ENCODE data around the gene G3BP2.

G3BP2 gene

DNA sequence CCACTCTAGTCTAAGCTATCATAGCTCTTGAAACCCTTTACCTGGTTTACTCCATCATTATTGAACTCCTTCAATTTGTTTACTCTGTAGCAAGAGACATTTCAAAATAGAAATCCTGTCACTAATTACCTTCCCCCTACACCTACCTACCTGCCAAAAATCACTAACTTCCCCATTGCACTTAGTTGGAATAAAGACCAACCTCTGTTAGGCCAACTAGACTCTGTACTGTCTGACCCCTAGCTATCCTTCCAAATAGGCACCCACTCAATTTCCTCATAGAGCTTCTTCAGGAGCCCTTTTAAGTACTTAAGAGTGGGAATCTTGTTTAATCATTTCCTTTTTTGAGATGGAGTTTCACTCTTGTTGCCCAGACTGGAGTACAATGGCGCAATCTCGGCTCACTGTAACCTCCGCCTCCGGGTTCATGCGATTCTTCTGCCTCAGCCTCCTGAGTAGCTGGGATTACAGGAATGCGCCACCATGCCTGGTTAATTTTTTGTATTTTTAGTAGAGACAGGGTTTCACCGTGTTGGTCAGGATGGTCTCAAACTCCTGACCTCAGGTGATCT, 34.0 kb downstream of the G3BP2 start:
- no peaks in the 10 kb centered on the region for H3K9me2 ChIP-seq (replicated peaks; ENCODE audit: low read depth, low read length)
- H3K4me1 ChIP-seq (ENCODE audit: insufficient read depth, low read length, poor library complexity, severe bottlenecking), result no peaks in the 10 kb centered on the region
- H3K36me3 ChIP-seq (ENCODE audit: insufficient read depth, low read length), result peaks cover 28% of the 10 kb centered on the region; the same call in 1 of the 2 replicates
- no peaks in the 10 kb centered on the region for H3F3A ChIP-seq (ENCODE audit: low read depth)
- H3K27me3 ChIP-seq (ENCODE audit: insufficient read depth, low read length, poor library complexity, severe bottlenecking), result no peaks in the 10 kb centered on the region
- no peak overlapping the region for H3K9ac ChIP-seq (ENCODE audit: low read depth, low read length, poor library complexity, severe bottlenecking)
- TF ChIP-seq, protein P1, sequence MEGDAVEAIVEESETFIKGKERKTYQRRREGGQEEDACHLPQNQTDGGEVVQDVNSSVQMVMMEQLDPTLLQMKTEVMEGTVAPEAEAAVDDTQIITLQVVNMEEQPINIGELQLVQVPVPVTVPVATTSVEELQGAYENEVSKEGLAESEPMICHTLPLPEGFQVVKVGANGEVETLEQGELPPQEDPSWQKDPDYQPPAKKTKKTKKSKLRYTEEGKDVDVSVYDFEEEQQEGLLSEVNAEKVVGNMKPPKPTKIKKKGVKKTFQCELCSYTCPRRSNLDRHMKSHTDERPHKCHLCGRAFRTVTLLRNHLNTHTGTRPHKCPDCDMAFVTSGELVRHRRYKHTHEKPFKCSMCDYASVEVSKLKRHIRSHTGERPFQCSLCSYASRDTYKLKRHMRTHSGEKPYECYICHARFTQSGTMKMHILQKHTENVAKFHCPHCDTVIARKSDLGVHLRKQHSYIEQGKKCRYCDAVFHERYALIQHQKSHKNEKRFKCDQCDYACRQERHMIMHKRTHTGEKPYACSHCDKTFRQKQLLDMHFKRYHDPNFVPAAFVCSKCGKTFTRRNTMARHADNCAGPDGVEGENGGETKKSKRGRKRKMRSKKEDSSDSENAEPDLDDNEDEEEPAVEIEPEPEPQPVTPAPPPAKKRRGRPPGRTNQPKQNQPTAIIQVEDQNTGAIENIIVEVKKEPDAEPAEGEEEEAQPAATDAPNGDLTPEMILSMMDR (conservative IDR thresholded peaks at IDR 0.05; ENCODE audit: low read length), result no peak
- TF ChIP-seq EZH2phosphoT487 (IDR thresholded peaks at IDR 0.05; ENCODE audit: borderline replicate concordance), result no peak
- H2AFZ ChIP-seq (ENCODE audit: low read length), result no peak overlapping the region
- H3K4me2 ChIP-seq (ENCODE audit: low read depth, low read length, poor library complexity, severe bottlenecking), result no peak overlapping the region
- no peak overlapping the region for H3K4me3 ChIP-seq (ENCODE audit: low read length, poor library complexity, severe bottlenecking)
- H4K20me1 ChIP-seq (ENCODE audit: insufficient read depth, low read length, poor library complexity, severe bottlenecking), result peaks cover 5% of the 10 kb centered on the region
- no peaks in the 10 kb centered on the region for H3K9me3 ChIP-seq (ENCODE audit: insufficient read depth, low read depth, low read length)
- H3K79me2 ChIP-seq (ENCODE audit: insufficient read depth, low read length), result no peaks in the 10 kb centered on the region

DNA sequence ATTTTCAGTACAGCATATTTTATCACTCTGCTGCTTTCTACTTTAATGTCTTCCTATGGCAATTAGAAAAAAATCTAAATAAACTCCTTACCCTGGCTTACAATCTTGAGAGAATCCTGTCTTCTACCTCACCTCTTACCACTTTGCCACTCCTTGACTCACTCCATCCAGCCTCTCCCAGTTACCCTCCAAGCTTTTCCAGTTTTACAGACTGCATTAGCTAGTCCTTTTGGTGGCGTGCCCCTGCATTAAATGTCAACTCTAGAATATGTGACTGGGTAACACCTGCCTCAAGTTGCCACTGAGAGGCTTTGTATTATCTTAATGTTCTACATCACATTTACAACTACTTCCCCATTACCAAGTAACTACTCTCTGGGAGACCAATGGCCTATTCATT, 35.4 kb downstream of the G3BP2 start:
- Histone ChIP-seq H3K9me2 (replicated peaks; ENCODE audit: low read depth, low read length) (no peaks in the 10 kb centered on the region), H4K20me1 (ENCODE audit: insufficient read depth, low read length, poor library complexity, severe bottlenecking) (no peaks in the 10 kb centered on the region), H2AFZ (ENCODE audit: low read length) (no peak overlapping the region), H3K79me2 (ENCODE audit: insufficient read depth, low read length) (no peaks in the 10 kb centered on the region), H3F3A (ENCODE audit: low read depth) (no peaks in the 10 kb centered on the region), H3K9me3 (ENCODE audit: insufficient read depth, low read depth, low read length) (no peaks in the 10 kb centered on the region), H3K9ac (ENCODE audit: low read depth, low read length, poor library complexity, severe bottlenecking) (no peak overlapping the region), H3K4me2 (ENCODE audit: low read depth, low read length, poor library complexity, severe bottlenecking) (no peak overlapping the region), H3K36me3 (ENCODE audit: insufficient read depth, low read length) (peaks cover 15% of the 10 kb centered on the region; the same call in 1 of the 2 replicates), H3K4me3 (ENCODE audit: low read length, poor library complexity, severe bottlenecking) (no peak overlapping the region), H3K27me3 (ENCODE audit: insufficient read depth, low read length, poor library complexity, severe bottlenecking) (no peaks in the 10 kb centered on the region), H3K4me1 (ENCODE audit: insufficient read depth, low read length, poor library complexity, severe bottlenecking) (no peaks in the 10 kb centered on the region)
- TF ChIP-seq, protein P1 (conservative IDR thresholded peaks at IDR 0.05; ENCODE audit: low read length), result no peak
- no peak for TF ChIP-seq EZH2phosphoT487 (IDR thresholded peaks at IDR 0.05; ENCODE audit: borderline replicate concordance)

DNA sequence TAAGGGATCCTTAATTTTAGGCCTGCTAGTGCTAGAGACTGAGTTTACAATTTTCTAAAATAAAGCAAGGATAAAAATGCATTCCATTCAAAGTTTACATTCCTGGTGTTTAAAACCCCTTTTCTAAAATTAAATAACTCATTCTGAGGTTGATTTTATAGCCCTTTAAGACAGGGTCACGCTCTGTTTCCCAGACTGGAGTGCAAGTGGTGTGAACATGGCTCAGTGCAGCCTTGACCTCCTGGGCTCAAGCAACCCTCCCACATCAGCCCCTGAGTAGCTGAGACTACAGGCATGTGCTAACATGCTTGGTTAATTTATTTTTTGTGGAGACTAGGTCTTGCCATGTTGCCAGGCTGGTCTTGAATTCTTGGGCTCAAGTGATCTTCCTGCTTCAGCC, 36.0 kb downstream of the G3BP2 start:
- Histone ChIP-seq H3K9ac (ENCODE audit: low read depth, low read length, poor library complexity, severe bottlenecking) (no peak overlapping the region), H3K4me1 (ENCODE audit: insufficient read depth, low read length, poor library complexity, severe bottlenecking) (no peaks in the 10 kb centered on the region), H4K20me1 (ENCODE audit: insufficient read depth, low read length, poor library complexity, severe bottlenecking) (no peaks in the 10 kb centered on the region), H3K4me2 (ENCODE audit: low read depth, low read length, poor library complexity, severe bottlenecking) (no peak overlapping the region), H3K27me3 (ENCODE audit: insufficient read depth, low read length, poor library complexity, severe bottlenecking) (no peaks in the 10 kb centered on the region), H3K79me2 (ENCODE audit: insufficient read depth, low read length) (no peaks in the 10 kb centered on the region), H3K9me2 (replicated peaks; ENCODE audit: low read depth, low read length) (no peaks in the 10 kb centered on the region), H2AFZ (ENCODE audit: low read length) (no peak overlapping the region), H3K9me3 (ENCODE audit: insufficient read depth, low read depth, low read length) (no peaks in the 10 kb centered on the region), H3K4me3 (ENCODE audit: low read length, poor library complexity, severe bottlenecking) (no peak overlapping the region), H3F3A (ENCODE audit: low read depth) (no peaks in the 10 kb centered on the region), H3K36me3 (ENCODE audit: insufficient read depth, low read length) (peaks cover 9% of the 10 kb centered on the region; the same call in 1 of the 2 replicates)
- no peak for TF ChIP-seq EZH2phosphoT487 (IDR thresholded peaks at IDR 0.05; ENCODE audit: borderline replicate concordance)
- TF ChIP-seq, protein P1 (conservative IDR thresholded peaks at IDR 0.05; ENCODE audit: low read length), result no peak
